ENCODE results near the gene TMEM25. TPM values are rescaled to one million over a fixed set of nuclear protein-coding genes. Genes with fewer than 3 reads are reported as not detected.

Gene TMEM25
- 10 to 100 TPM in 1 of 2 donors, 1 to 10 TPM in 1; 1.3 to 10.3 TPM for total RNA-seq

GRCh38 chr11:118530683-118531596, at the start of gene TMEM25:
TMEM25 (plus strand) TSS chr11:118531192; CDS start chr11:118531802, 610 bp downstream.

GRCh38 chr11:118527109-118527508, 3.9 kb upstream of the TMEM25 start, which contains the start of gene TTC36:
TTC36 (plus strand) TSS chr11:118527474; CDS start chr11:118527495, 21 bp downstream.

DNA sequence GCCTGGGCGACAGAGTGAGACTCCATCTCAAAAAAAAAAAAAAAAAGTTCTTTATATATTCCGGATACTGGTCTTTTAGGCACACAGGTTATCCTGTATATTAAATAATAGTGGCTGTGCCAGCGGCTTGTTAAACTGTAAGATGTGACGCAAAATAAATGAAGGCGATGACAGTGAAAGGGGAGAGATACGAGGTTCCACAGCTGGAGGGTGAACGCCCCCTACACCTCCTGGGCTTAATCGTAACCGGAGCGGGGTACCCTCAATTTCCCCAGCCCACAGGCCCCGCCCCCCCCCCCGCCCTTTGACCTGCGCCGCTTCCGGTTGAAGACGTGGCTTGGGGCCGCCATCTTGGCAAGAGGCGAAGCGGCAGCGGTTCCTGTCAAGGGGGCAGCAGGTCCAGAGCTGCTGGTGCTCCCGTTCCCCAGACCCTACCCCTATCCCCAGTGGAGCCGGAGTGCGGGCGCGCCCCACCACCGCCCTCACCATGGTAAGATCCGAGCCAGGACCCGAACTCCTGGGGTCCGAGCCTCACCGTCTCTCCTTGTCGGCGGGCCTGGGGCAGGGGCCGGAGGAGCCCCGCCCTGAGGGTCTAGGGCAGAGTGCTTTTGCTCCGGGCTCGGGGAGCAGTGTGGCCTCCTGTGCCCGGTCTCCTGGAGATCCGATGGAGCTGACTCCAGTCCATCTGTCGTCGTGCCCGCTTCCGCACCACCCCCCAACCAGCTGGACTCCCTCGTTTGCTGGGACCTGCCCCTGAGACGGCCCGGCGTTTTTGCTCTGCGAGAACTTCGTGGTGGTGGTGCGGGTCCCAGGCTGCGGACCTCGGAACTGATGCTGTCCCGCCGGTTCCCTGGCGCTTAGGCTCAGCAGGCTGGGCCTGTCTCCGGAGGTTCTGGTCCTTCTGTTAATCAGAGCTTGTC, 41.3 kb downstream of the TMEM25 start, which contains the start of gene ARCN1:
TSS of gene ARCN1 (plus strand) at position 349 of the 920 bp plus-strand sequence. CDS start at position 488, 139 bp downstream.

Other genes with a start within 250 kb of the TMEM25 start
- gene CD3E, start 226.5 kb upstream of the TMEM25 start, total RNA-seq, result not detected
- gene CD3D, start 188.5 kb upstream of the TMEM25 start, total RNA-seq, result not detected
- gene CD3G, start 186.8 kb upstream of the TMEM25 start, total RNA-seq, result not detected
- 10 to 100 TPM; 45.6 to 46.5 TPM for gene UBE4A, start 171.6 kb upstream of the TMEM25 start, total RNA-seq
- gene ATP5MG, start 129.6 kb upstream of the TMEM25 start, total RNA-seq, result 10 to 100 TPM; 29.9 to 43.0 TPM
- gene KMT2A, start 94.7 kb upstream of the TMEM25 start, total RNA-seq, result 10 to 100 TPM; 26.5 to 29.6 TPM
- under 1 TPM in 1 of 2 donors, not detected in 1; 0.34 TPM for gene TTC36, start 3.7 kb upstream of the TMEM25 start, total RNA-seq
- gene IFT46, start 34.7 kb downstream of the TMEM25 start, total RNA-seq, result 10 to 100 TPM; 22.4 to 28.0 TPM
- gene ARCN1, start 41.2 kb downstream of the TMEM25 start, total RNA-seq, result 10 to 100 TPM; 71.6 to 95.9 TPM
- 10 to 100 TPM; 32.0 to 33.3 TPM for gene PHLDB1, start 76.4 kb downstream of the TMEM25 start, total RNA-seq
- gene TREH, start 148.5 kb downstream of the TMEM25 start, total RNA-seq, result not detected

Measured in melanocyte of skin (primary cell).